Measurements from ENCODE around the gene CPLX3. TPM values are rescaled to one million over a fixed set of nuclear protein-coding genes. Genes with fewer than 3 reads are reported as not detected.

The CPLX3 gene
- total RNA-seq, 1 donor = not detected

DNA sequence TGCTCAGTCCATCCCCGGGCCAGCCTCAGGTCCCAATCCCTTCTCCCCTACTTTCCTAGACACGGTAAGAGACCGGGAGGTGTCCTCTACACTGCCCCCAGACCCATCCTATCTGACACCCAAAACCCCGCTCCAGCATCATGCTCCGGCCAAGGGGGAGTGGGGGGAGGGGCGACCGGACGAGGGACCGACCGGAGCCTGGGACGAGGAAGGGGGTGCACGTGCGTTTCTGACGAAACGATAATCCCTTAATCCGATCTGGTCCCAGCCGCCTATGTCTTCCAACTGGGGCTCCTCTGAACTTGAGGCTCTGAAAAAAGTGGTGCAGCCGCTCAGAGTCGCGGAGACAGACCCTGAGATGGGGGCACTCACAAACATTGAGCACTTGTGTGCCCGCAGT, 494 bp downstream of the CPLX3 start:
- TF ChIP-seq, protein P1, sequence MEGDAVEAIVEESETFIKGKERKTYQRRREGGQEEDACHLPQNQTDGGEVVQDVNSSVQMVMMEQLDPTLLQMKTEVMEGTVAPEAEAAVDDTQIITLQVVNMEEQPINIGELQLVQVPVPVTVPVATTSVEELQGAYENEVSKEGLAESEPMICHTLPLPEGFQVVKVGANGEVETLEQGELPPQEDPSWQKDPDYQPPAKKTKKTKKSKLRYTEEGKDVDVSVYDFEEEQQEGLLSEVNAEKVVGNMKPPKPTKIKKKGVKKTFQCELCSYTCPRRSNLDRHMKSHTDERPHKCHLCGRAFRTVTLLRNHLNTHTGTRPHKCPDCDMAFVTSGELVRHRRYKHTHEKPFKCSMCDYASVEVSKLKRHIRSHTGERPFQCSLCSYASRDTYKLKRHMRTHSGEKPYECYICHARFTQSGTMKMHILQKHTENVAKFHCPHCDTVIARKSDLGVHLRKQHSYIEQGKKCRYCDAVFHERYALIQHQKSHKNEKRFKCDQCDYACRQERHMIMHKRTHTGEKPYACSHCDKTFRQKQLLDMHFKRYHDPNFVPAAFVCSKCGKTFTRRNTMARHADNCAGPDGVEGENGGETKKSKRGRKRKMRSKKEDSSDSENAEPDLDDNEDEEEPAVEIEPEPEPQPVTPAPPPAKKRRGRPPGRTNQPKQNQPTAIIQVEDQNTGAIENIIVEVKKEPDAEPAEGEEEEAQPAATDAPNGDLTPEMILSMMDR (IDR thresholded peaks at IDR 0.05; ENCODE audit: insufficient read depth, low read length) = no peak
- no peak for DNase-seq (ENCODE audit: low read depth)
- no peak overlapping the region for H3K4me3 ChIP-seq (ENCODE audit: low read depth, low read length)

DNA sequence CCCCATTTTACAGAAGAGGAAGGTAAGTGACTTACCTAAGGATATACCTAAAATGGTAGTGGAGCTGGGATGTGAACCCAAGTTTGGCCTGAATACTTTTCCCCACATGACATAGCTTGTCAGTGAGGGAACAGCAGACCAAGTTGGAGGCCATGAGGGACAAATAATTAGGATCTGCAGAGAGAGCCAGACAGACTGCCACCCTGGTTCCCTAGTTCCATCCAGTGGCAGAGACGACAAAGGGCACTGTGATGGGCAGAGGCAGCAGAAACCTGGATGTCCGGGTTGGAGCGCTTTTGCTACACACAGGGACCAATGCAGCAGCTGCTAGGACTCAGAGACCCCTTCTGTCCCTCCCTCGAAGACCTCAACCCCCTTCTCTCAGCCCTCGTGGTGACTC, 1.2 kb downstream of the CPLX3 start:
- TF ChIP-seq, protein P1 (IDR thresholded peaks at IDR 0.05; ENCODE audit: insufficient read depth, low read length) = no peak
- H3K4me3 ChIP-seq (ENCODE audit: low read depth, low read length) = no peak overlapping the region

DNA sequence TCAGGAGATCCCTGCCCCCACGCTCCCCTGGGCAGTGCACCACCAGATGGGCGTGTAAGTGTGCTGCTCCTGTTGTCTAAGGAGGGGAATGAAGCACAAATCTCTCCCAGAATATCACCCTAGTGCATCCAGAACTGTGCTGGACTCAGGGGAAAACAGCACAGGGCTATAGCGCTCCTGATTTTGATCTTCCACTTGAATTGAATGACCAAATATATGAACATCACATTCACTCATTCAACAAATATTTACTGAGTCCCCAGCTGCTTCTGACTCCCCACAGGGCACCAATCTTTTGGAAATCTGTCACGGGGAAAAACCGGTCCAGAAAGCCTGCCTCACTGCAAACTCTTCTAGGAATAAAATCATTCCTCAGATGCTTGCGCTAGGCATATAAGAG, 2.4 kb downstream of the CPLX3 start:
- no peak for DNase-seq (ENCODE audit: low read depth)

More for the DNA sequence above, 1.2 kb downstream of the CPLX3 start:
- DNase-seq (ENCODE audit: low read depth) = no peak

DNA sequence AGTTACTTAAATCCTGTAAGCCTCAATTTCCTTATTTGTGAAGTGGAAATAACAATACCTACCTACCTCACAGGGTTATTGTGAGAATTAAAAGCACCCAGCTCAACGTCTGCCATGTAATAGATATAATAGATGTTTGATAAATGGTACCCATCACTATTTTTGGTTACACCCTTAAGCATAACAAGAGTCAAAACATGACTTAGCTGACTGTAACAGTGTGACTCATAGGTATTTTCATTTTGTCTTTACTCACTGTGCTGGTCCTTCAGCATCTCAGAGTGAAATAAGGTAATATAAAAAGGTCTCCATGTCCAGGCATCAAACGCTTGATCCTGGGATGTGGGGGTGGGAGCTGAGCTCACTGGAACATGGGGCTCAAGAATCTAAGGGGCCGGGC, 3.1 kb downstream of the CPLX3 start:
- TF ChIP-seq, protein P1 (IDR thresholded peaks at IDR 0.05; ENCODE audit: insufficient read depth, low read length) = no peak
- H3K4me3 ChIP-seq (ENCODE audit: low read depth, low read length) = no peak overlapping the region
- DNase-seq (ENCODE audit: low read depth) = peak; percentile 45

More for the DNA sequence above, 2.4 kb downstream of the CPLX3 start:
- TF ChIP-seq, protein P1 (IDR thresholded peaks at IDR 0.05; ENCODE audit: insufficient read depth, low read length) = no peak
- H3K4me3 ChIP-seq (ENCODE audit: low read depth, low read length) = no peak overlapping the region

DNA sequence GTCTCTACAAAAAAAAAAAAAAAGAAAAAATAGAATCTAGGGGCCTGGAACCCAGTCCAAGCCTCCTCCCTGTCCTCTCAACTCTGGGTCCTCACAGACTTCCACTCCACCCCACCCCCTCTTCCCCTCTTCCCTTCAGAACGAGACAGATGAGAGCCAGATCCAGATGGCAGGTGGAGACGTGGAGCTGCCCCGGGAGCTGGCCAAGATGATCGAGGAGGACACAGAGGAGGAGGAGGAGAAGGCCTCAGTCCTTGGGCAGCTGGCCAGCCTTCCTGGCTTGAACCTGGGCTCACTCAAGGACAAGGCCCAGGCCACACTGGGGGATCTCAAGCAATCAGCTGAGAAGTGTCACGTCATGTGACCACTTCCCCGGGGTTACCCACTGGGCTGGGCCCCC, 3.6 kb downstream of the CPLX3 start:
- DNase-seq (ENCODE audit: low read depth) = no peak
- TF ChIP-seq, protein P1 (IDR thresholded peaks at IDR 0.05; ENCODE audit: insufficient read depth, low read length) = no peak
- H3K4me3 ChIP-seq (ENCODE audit: low read depth, low read length) = no peak overlapping the region

DNA sequence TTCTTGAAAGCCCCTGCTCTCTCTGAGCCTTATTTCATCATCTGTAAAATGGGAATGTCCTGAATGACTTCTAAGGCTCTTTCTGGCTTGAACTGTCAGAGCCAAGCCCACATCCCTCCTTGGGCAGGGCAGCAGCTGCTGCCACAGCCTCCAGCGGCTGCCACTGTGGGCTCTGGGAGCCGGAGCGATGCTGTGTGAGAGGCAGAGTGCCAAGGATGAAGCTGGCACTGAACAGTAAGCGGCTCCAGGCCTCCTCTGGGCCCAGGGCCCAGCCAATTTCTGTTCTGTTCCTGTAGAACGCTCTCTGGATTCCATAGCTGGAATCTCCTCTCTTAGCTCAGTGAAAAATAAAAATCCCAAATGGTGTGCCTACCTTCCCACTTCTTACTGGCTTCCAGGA, 4.4 kb downstream of the CPLX3 start:
- DNase-seq (ENCODE audit: low read depth) = no peak
- H3K4me3 ChIP-seq (ENCODE audit: low read depth, low read length) = no peak overlapping the region
- TF ChIP-seq, protein P1 (IDR thresholded peaks at IDR 0.05; ENCODE audit: insufficient read depth, low read length) = no peak

DNA sequence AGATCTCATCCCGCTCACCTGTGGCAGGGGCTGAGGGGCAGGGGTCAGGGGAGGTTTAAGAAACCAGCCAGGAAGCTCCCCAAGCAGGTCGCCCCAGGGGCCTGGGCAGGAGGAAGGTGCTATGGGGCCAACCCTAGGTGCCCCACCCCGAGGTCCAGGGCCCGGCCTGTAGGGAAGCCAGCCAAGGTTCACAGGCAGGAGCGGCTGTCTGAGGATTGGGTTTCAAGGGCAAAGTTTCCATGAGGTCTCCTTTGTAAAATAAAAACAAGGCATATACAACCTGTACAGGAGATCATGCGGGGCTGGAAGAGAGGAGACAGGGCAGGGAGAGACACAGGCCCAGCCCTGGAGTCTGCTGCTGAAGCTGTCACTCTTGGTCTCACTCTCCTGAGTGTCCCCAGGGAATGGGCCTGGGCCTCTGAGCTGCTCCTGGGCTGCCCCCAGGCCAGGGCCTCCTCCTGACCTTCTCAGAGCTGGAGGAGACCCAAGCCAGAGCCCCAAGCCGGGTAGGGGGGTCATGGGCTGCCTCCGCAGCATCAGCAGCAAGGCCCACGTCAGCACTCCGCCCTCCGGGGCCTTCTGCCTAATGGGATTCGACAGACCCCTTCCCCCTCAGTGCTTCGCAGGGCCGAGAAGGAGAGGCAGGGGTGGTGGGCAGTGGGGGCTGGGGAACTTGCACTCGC, 5.5 kb downstream of the CPLX3 start:
- no peak for DNase-seq (ENCODE audit: low read depth)
- TF ChIP-seq, protein P1 (IDR thresholded peaks at IDR 0.05; ENCODE audit: insufficient read depth, low read length) = no peak

More for the DNA sequence above, 5.5 kb downstream of the CPLX3 start:
- H3K4me3 ChIP-seq (ENCODE audit: low read depth, low read length) = no peak overlapping the region
